ELR (cell line): ENCODE results near the gene DNAAF5.
A peak's percentile ranks its signal among the peaks of the same experiment; 100 is the strongest.

Experiments used
- DNase-seq: peaks from one replicate; pipeline ENCODE4 v3.0.0-alpha.2; 2015; ENCODE audit warnings: low read depth

Gene DNAAF5

DNA sequence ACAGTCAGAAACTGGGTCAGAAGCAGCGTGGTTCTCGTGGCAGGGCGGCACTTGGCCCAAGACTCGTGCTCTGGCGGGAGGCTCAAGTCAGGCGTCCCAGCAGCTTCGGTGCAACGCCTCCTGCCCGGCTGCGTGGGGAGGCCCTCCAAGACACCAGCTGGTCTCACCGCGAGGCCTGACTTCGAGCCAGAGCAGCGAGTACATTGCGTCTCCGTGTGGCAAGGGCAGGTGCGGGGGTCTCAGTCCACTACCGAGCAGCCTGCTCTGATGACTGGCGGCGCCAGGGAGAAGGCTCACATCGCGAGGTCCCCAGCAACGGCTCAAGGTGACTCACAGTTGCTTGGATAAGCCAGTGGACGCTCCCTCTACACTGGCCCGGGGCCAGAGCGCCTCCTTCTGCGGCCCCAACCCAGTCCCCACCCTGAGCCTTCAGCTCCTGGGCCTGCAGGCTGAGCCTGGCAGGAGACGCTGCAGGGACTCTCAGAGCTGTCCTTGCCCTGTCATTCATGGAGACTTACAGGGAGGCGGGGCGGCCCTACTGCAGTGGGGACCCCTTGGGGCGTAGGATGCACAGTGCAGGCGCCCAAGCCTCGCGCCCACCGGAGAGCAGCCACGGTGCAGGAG lies 42.5 kb downstream of the DNAAF5 start:
- DNase-seq, result no peak

GRCh38 chr7:770336-770735 lies 43.8 kb downstream of the DNAAF5 start:
- no peak for DNase-seq

DNA sequence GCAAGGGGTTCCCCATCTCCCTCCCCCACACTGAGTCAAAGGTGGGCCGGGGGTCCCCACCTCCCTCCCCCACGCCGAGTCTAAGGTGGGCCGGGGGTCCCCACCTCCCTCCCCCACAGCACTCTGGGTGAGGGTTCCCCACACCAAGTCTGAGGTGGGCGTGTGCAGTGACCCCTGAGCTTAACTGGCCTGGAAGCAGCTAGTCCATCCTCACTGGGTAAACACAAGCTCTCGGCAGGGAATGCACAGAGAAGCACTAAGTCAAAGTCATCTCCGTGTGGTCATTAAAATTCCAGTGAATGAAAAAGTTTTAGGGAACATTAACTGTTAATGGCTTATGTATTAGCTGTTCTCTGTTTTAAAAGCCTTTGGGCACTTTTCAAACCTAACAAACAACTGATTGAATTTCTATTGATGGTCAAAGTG lies 44.3 kb downstream of the DNAAF5 start:
- no peak for DNase-seq

- DNase-seq, result no peak
These were observed 44.9 kb downstream of the DNAAF5 start for GRCh38 chr7:771234-772004.

- no peak for DNase-seq
These were observed 45.5 kb downstream of the DNAAF5 start for GRCh38 chr7:772005-772294.

DNA sequence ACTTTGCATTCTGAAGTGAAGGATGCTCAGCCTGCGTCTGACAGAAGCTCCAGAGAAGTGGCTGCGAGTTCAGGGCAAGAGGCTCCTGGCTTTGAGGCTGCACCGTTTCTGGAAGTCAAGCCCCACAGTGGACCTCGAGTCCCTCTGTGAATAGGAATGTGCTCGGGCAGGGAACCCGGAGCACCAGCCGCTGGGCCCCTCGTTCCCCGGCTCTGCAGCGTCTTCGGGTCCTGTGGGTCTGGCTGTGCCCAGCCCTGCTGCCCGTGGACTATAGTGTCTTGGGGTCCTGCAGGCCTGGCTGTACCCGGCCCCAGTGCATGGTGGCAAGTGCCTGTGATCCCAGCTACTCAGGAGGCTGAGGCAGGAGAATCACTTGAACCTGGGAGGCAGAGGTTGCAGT lies 45.9 kb downstream of the DNAAF5 start:
- DNase-seq, result no peak

DNA sequence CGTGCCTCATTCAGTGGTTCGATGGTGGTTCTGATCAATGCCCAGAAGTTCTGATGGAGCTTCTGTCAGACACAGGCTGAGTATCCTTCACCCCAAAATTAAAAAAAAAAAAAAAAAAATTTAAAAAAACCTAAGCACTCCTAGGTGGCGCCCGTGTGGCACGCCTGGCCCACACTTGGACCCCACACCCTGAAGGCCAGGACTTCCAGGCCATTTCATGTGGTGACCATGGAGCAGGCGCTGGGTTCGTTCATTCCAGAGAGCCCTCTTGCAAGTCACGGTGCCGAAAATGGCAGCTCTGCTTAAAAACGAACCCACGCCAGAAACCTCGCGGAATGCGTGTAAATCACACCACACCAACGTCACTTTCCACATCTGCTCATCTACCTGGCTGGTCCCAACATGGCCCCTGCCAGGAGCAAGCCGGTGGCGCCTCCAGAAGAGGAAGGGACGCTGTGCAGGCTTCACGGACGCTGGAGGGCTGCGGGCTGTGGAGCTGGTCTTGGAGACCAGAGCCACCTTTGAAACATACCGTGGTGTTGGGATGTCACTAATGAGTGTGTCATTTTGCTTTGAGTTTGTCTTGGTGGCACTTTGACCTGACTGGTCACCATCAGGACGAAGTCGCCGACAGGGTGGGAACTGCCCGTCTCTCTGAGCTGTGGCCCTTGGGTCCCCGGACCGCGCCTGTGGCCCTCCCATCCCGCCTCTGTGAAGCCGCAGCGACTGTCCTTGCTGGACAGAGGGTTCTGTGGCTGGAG lies 46.5 kb downstream of the DNAAF5 start:
- no peak for DNase-seq

DNA sequence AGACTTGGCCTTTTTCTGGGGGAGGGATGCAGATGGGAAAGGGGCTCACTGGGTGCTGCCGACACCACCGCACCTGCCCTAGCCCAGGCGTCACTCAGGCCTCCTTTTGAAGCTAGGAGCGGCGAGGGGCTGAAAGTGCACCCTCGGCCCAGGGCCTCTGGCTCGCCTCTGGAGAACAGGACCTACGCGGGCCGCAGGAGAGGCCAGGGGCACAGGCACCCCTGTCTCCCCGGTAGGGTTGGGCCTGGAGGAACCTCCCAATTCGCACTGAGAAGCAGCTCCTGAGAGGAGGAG lies 47.1 kb downstream of the DNAAF5 start:
- DNase-seq, result no peak

DNA sequence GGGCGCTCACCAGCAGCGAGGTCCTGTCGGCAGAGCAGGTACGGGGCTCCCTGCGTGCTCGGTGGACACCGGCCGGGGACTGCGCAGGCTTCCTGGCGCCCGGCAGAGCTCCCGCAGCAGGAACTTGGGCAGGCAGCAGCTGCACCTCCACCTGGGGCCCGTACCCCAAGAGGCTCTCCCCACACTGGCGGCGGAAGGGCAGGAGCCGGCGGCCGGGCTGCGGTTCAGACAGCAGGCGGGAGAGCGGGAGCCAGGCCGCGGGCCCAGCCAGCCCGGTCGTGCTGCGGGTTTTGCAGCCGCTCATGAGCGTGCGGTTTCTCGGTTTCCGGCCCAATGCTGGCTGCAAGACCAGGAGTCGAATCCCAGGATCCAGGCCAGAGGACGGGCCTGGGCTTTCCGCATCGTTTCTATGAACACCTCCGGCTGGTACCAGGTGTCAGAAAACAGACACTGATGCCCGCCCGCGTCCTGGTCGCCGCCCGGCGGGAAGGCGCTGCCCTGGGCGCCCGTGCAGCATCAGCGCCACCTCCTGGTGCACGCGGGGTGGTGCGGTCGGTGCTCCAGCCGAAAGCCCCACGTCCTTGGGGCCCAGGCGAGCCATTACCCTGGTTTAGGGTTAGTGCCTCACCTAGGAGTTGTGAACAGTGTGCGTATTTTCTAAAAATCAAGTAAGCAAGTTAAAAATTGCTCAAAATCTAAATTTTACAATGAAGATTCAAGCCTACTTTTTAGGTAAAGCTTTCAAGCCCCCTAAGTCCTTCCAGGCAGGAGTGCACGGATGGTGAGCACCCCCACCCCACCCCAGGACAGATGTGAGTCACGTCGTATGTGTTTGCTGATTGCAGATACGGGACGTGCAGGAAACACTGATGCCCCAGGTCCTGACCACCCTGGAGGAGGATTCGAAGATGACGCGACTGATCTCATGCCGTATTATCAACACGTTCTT lies 47.9 kb downstream of the DNAAF5 start:
- DNase-seq, result peak; percentile 32

DNA sequence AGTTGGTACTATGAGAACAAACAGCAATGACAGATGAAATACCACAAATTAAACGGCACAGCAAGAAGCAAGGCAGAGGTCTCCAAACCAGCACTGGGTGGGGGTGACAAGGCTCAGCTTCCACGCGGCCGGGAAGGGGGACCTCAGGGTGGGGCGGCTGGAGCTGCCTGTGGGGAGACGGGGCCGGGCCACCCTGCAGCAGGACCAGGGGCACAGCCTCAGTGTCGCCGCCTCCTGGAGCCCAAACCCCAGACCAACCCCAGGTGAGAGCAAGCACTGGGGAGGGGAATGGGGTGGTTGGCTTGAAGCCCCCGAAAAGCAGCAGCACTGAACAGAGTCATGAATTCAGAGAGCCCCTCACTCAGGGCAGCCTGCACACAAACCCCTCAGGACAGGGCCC lies 49.9 kb downstream of the DNAAF5 start:
- DNase-seq, result no peak

DNA sequence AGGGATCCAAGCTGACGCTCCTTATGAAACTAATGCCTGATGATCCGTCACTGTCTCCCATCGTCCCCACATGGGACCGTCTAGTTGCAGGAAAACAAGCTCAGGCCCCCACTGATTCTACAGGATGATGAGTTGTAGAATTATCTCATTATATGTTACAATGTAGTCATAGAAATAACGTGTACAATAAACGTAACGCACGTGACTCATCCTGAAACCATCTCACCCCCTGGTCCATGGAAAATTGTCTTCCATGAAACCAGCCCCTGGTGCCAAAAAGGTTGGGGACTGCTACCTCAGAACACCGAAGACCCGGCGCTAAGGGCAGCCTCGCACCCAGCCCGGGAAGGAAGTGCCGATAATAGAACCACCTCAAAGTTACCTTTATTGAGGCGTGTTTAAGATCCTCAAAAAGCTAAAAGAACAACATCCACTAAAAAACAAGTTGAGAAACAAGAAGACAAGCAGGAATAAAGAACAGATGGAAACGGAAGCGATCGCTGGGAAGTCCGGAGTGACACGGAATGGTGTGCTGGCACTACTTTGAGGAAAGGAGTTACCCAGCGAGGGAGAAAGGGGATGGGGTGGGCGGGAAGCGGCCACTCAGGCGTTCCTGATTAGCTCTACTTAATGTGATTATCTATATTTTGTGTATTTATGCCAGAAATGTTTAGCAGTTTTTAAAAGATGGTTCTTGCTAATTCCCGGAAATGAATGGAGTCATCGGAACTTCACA lies 50.7 kb downstream of the DNAAF5 start:
- DNase-seq, result peak; percentile 38

- no peak for DNase-seq
These were observed 51.2 kb downstream of the DNAAF5 start for GRCh38 chr7:777728-778078.

GRCh38 chr7:778271-778967 lies 51.9 kb downstream of the DNAAF5 start:
- DNase-seq, result no peak

DNA sequence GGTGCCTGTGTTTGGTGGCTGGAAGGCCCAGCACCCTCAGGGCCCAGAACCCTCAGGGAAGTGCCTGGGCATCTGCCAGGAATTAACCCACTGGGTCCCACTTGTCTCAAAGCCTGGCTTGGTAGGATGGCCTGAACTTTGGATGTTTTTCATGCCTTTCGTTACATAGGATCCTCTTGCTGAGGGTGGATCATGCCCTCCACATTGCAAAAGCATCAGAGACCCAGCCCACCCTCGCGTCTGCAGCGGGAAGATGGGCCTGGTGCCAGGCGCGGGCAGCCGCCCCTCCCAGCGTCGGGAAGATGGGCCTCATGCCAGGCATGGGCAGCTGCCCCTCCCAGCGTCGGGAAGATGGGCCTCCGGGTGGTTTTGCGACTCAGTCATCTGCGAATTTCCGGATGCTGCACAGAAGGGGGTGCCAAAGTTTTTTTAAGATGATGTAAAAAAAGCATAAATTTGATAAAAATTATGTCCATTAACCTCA lies 52.5 kb downstream of the DNAAF5 start:
- no peak for DNase-seq

- DNase-seq, result no peak
These were observed 53.0 kb downstream of the DNAAF5 start for GRCh38 chr7:779480-779879.

DNA sequence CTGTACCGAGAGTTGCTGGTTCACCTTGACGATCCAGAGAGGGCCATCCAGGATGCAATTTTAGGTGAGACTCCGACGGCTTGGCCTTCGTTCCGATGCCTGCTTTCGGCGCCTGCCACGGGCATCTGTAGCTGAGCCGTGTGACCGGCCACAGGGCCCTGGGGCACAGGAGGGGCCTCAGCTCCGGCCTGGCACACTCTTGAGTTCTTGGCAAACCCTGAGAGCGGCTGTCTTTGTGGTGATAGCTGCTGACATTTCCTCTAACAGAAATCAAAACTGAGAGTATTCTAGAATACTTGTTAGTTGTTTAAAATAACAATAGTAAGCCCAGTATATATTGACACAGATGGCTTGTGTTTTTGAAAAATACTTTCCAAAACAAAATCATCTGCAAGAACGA lies 53.6 kb downstream of the DNAAF5 start:
- no peak for DNase-seq

DNA sequence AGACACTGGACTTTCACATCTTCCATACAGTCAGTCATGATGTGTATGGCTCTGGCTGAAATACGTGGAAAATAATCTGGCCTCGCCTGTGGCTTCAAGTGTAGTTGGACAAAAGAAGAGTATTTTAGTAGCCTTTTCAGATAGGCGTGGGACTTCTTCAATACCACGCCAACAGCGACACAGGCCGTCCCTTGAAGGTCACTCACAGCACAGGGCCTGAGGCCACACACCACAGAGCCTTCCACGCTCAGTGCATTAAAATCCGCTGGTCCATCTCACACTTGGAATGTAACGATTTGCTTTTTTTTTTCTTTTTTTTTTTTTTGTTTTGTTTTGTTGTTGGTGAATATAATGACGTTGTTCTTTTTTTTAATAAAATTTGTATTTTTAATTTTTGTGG lies 54.0 kb downstream of the DNAAF5 start:
- no peak for DNase-seq

DNA sequence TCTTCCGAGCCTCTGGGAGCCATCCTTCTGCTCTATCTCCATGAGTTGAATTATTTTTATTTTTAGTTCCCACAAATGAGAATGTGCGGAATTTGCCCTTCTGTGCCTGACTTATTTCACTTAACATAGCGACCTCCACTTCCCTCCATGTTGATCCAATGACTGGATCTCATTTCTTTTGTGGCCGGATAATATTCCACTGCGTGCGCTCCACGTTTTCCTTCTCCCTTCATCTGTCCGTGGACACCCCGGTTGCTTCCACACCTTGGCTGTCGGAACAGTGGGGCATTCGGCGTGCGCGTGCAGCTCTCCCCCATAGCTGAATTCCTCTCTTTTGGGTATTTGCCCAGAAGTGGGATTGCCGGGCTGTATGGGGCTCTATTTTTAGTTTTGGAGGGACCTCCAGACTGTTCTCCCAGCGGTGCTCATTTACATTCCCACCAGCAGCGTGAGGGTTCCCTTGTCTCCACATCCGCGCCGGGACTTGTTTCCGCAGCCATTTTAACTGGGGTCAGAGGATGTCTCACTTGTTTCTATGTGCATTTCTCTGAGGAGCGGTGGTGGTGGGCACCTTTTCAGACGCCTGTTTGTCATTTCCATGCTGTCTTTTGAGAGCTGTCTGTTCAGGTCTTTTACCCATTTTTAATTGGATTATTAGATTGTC lies 54.8 kb downstream of the DNAAF5 start:
- DNase-seq, result no peak

- no peak for DNase-seq
These were observed 55.5 kb downstream of the DNAAF5 start for GRCh38 chr7:781936-782529.
